HepG2 (cell line): Measurements from ENCODE around the gene REPS2. TPM values are rescaled to one million over a fixed set of nuclear protein-coding genes. Genes with fewer than 3 reads are reported as not detected.

Experiments
- ATAC-seq: fragments of 200-7000 bp; cut with Tn5 transposase; 3 replicates; pipeline ENCODE4 v1.9.1; 2020; ENCODE audit warnings: mild to moderate bottlenecking, moderate library complexity
- BruUV-seq: library from RNA; stranded (reverse); fragments of 400-500 nt; replicated peaks from 2 replicates; lab custom pipeline; 2021; lab: Mats Ljungman, UMichigan
- CTCF ChIA-PET: fragments of 300-600 bp; formaldehyde crosslinking; extraction: SDS; loops from one replicate; lab custom pipeline; 2021; ENCODE audit warnings: low total read pairs, inconsistent platforms, low intra/inter-chr PET ratio; lab: Yijun Ruan, JAX
- POLR2A ChIA-PET: fragments of 350-600 bp; sonication (Branson Sonifier 250); formaldehyde crosslinking; loops from one replicate; lab custom pipeline; 2020; ENCODE audit warnings: antibody characterized with exemption, inconsistent platforms; lab: Yijun Ruan, JAX
- DNase-seq: peaks from one replicate; pipeline ENCODE4 v3.0.0-alpha.2; 2015; ENCODE audit warnings: low spot score
- FAIRE-seq: peaks from 3 replicates; lab custom pipeline; 2011; peaks lifted over from hg19 to GRCh38; lab: Jason Lieb, UNC
- H2AFZ ChIP-seq: one replicate; pipeline ENCODE4 v1.6.1; 2011; ENCODE audit warnings: low read length, inconsistent platforms
- H3K27ac ChIP-seq: fragments of 300-600 bp; 3 replicates; pipeline ENCODE4 v1.8.0; 2011; ENCODE audit warnings: mixed run types, mild to moderate bottlenecking, mixed read lengths, low read length, inconsistent platforms; ENCODE audit not compliant: insufficient read depth; ENCODE audit errors: extremely low read length
- H3K27me3 ChIP-seq, 2 experiments: fragments of 200-600 bp in 1 of 2; 2 replicates in 1 of 2; 3 replicates in 1 of 2; pipeline versions ENCODE4 v1.6.0 to v1.8.0; 2011; ENCODE audit warnings: low read length in 2 of 2, mild to moderate bottlenecking in 2 of 2, moderate library complexity in 2 of 2, inconsistent platforms in 1 of 2; ENCODE audit not compliant: insufficient read depth in 2 of 2, control insufficient read depth in 1 of 2
- H3K36me3 ChIP-seq, 2 experiments: fragments of 200-600 bp in 1 of 2; replicated peaks in 1 of 2; 2 replicates in 1 of 2; 3 replicates in 1 of 2; pipeline versions ENCODE4 v1.5.1 to v1.8.0; 2011; ENCODE audit warnings: low read length in 2 of 2, inconsistent platforms in 1 of 2; ENCODE audit not compliant: insufficient read depth in 2 of 2, control insufficient read depth in 1 of 2
- H3K4me1 ChIP-seq: 2 replicates; pipeline ENCODE4 v1.5.1; 2012; ENCODE audit warnings: low read length, inconsistent platforms; ENCODE audit not compliant: insufficient read depth
- H3K4me2 ChIP-seq: 2 replicates; pipeline ENCODE4 v1.6.0; 2011; ENCODE audit warnings: low read depth, low read length, inconsistent platforms
- H3K4me3 ChIP-seq, 3 experiments: fragments of 200-600 bp in 1 of 3; sonication (generic), shearing (Covaris generic) in 1 of 3; replicated peaks in 1 of 3; 2 replicates each; pipeline ENCODE4 v1.5.1; 2011 to 2016; ENCODE audit warnings: low read length in 3 of 3, inconsistent platforms in 2 of 3, low read depth in 2 of 3, mild to moderate bottlenecking in 2 of 3, control low read depth in 1 of 3, mixed read lengths in 1 of 3; ENCODE audit not compliant: insufficient read depth in 1 of 3
- H3K79me2 ChIP-seq: one replicate; pipeline ENCODE4 v1.6.1; 2011; ENCODE audit warnings: low read length, inconsistent platforms; ENCODE audit not compliant: insufficient read depth
- H3K9ac ChIP-seq: 2 replicates; pipeline ENCODE4 v1.6.0; 2011; ENCODE audit warnings: mild to moderate bottlenecking, low read depth, low read length, inconsistent platforms; ENCODE audit not compliant: insufficient read depth
- H3K9me3 ChIP-seq: 2 replicates; pipeline ENCODE4 v1.5.1; 2012; ENCODE audit warnings: mild to moderate bottlenecking, low read length
- H4K20me1 ChIP-seq: 2 replicates; pipeline ENCODE4 v1.6.0; 2011; ENCODE audit warnings: inconsistent platforms, mild to moderate bottlenecking, low read length, moderate library complexity; ENCODE audit not compliant: insufficient read depth
- ELF3 ChIP-seq: IDR thresholded peaks from 2 replicates; pipeline ENCODE4 v1.6.1; 2016; ENCODE audit warnings: missing genetic modification reagents, missing compliant biosample characterization
- ETV5 ChIP-seq: IDR thresholded peaks from 2 replicates; pipeline ENCODE4 v1.6.1; 2018; ENCODE audit warnings: missing biosample characterization, missing genetic modification reagents, inconsistent platforms, borderline replicate concordance
- FOXA3 ChIP-seq: IDR thresholded peaks from 2 replicates; pipeline ENCODE4 v1.6.1; 2016; ENCODE audit warnings: missing genetic modification reagents, missing compliant biosample characterization
- KLF11 ChIP-seq: IDR thresholded peaks from 2 replicates; pipeline ENCODE4 v1.6.1; 2016; ENCODE audit warnings: missing compliant biosample characterization
- MIXL1 ChIP-seq: IDR thresholded peaks from 2 replicates; pipeline ENCODE4 v1.6.1; 2016
- POLR2AphosphoS5 ChIP-seq: IDR thresholded peaks from 2 replicates; pipeline ENCODE4 v1.6.1; 2012; ENCODE audit warnings: low read depth, low read length
- ZFP62 ChIP-seq: sonication (generic); formaldehyde crosslinking; IDR thresholded peaks from 2 replicates; pipeline ENCODE4 v1.4.0; 2020; ENCODE audit warnings: missing genetic modification reagents
- ZNF350 ChIP-seq: sonication (generic); formaldehyde crosslinking; IDR thresholded peaks from 2 replicates; pipeline ENCODE4 v1.4.0; 2020; ENCODE audit warnings: mild to moderate bottlenecking, low read depth, missing genetic modification reagents, borderline replicate concordance
- WGBS: methylation state at CpG from one replicate; pipeline ENCODE4 v1.1.6; 2017; ENCODE audit warnings: low lambda C conversion rate; 5-methylcytosine and 5-hydroxymethylcytosine counted together
- in situ Hi-C: cut with HindIII; loops from 2 replicates; pipeline ENCODE4 v1.10.0; 2017; ENCODE audit warnings: low pct_unique_long_range_greater_than_20kb; ENCODE audit not compliant: extremely low pct_ligation_motif_present
- intact Hi-C: fragments of 100-400 bp; cut with micrococcal nuclease; formaldehyde crosslinking; loops from one replicate; pipeline ENCODE4 v1.10.0; 2022; ENCODE audit not compliant: unreplicated experiment
- polyA plus RNA-seq, 8 experiments: library from polyadenylated mRNA; depleted of rRNA in 3 of 8; stranded (reverse) in 7 of 8; unstranded in 1 of 8; fragments of >200 nt; fragmentation: Illumina TruSeq in 4 of 8; extraction: Trizol in 4 of 8; gene quantifications; 2 replicates each; pipeline versions ENCODE4 v1.2.1 to v1.2.3, GENCODE V29; 2011 to 2016; ENCODE audit warnings: low read depth in 4 of 8, missing spikeins in 1 of 8, mixed read lengths in 1 of 8; ENCODE audit not compliant: insufficient read depth in 1 of 8
- total RNA-seq, 5 experiments: library from RNA; depleted of rRNA; stranded (reverse); fragments of >200 nt; fragmentation: Illumina TruSeq; extraction: Trizol; gene quantifications; 2 replicates each; pipeline ENCODE4 v1.2.3, GENCODE V29; 2016; ENCODE audit warnings: low read depth in 1 of 5
- TF ChIP-seq, protein P1 (sequence below), 2 experiments: sonication (generic) in 1 of 2; formaldehyde crosslinking in 1 of 2; IDR thresholded peaks; 2 replicates each; pipeline versions ENCODE4 v1.4.0 to v1.6.1; 2018 to 2020; ENCODE audit warnings: missing genetic modification reagents in 2 of 2, borderline replicate concordance in 1 of 2, low read depth in 1 of 2, mild to moderate bottlenecking in 1 of 2, missing biosample characterization in 1 of 2
- TF ChIP-seq, protein P2 (sequence below): sonication (generic); formaldehyde crosslinking; IDR thresholded peaks from 2 replicates; pipeline ENCODE4 v1.5.1; 2020; ENCODE audit warnings: missing genetic modification reagents, mild to moderate bottlenecking, borderline replicate concordance
- TF ChIP-seq, protein P3 (sequence below): sonication (generic); formaldehyde crosslinking; IDR thresholded peaks from 2 replicates; pipeline ENCODE4 v1.5.0; 2020; ENCODE audit warnings: missing genetic modification reagents

The REPS2 gene
- total and polyA plus RNA-seq, 2 of the 13 experiments (the other 11 are each of a cell fraction or from before 2014, with no cell fraction given), result 0.05 to 0.58 TPM

- H2AFZ ChIP-seq, result no peak overlapping the region
- H3K4me1 ChIP-seq, result no peaks in the 10 kb centered on the region
- H3K9me3 ChIP-seq, result no peaks in the 10 kb centered on the region
- BruUV-seq, result no TSS peak
- FAIRE-seq (no peak), ATAC-seq (no peak), DNase-seq (no peak)
- H3K4me2 ChIP-seq, result no peak overlapping the region
- no peak overlapping the region for H3K27ac ChIP-seq
- CTCF ChIA-PET, result no interaction called here
- no peaks in the 10 kb centered on the region for H3K36me3 ChIP-seq
- in situ Hi-C loops (no loop called here), intact Hi-C loops (no loop called here)
- POLR2A ChIA-PET, result no interaction called here
- no peaks in the 10 kb centered on the region for H3K79me2 ChIP-seq
- TF ChIP-seq, protein P1, sequence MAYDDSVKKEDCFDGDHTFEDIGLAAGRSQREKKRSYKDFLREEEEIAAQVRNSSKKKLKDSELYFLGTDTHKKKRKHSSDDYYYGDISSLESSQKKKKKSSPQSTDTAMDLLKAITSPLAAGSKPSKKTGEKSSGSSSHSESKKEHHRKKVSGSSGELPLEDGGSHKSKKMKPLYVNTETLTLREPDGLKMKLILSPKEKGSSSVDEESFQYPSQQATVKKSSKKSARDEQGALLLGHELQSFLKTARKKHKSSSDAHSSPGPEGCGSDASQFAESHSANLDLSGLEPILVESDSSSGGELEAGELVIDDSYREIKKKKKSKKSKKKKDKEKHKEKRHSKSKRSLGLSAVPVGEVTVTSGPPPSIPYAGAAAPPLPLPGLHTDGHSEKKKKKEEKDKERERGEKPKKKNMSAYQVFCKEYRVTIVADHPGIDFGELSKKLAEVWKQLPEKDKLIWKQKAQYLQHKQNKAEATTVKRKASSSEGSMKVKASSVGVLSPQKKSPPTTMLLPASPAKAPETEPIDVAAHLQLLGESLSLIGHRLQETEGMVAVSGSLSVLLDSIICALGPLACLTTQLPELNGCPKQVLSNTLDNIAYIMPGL (CRISPR knock-in tag; IDR thresholded peaks at IDR 0.05; ENCODE audit: borderline replicate concordance in 1 of 2, low read depth in 1 of 2), result no peak
- WGBS, result 50% methylated on average over 2 of the region's 2 CpGs
- H4K20me1 ChIP-seq, result no peaks in the 10 kb centered on the region
- H3K9ac ChIP-seq, result no peak overlapping the region
- no peaks in the 10 kb centered on the region for H3K27me3 ChIP-seq
- H3K4me3 ChIP-seq, result no peak overlapping the region
Measured at GRCh38 chrX:17020356-17020755, 73.9 kb downstream of the REPS2 start.

DNA sequence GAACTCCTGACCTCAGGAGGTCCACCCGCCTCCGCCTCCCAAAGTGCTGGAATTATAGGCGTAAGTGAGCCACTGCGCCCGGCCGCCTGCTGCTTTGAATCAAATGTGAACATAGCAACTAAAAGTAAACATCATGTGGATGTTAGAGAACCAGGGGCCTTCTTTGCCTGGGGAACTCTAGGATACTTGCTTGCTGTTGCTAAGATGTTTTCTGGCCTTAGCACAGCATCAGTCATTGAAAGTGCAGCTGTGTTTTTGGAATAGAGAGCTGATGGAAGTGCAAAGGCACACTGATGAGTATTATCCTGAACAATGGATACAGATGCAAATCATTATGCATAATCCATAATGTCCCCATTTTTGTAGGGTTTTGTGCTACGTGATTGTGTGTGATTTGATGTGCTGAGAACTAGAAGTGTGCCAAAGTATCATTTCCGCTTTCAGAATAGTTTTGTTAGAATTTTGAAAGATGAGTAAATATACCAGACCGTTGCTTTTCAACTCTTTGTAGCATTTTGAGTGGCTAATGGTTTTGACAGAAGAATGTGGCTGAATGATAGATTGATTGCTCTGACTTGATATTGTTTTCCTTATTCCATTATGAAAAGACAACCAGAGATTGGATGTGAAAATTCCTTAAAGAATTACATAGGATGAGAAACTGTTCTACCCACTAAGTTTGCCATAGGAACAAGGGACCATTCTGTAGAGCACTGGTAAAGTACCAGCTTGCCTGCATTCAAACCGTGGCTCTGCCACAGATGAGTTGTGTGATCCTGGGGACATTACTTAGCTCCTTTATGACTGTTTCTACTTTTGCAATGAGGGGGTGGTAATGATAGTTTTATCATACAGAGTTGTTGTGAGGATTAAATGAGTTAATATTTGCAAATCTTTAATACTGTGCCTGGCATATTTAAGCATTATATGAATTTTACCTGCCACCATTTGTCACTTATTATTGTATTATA lies 74.7 kb downstream of the REPS2 start:
- H3K36me3 ChIP-seq, result no peaks in the 10 kb centered on the region
- H3K4me1 ChIP-seq, result no peaks in the 10 kb centered on the region
- H3K27me3 ChIP-seq, result no peaks in the 10 kb centered on the region
- ChIA-PET POLR2A (no interaction called here), CTCF (no interaction called here)
- 33% methylated on average over 7 of the region's 10 CpGs for WGBS
- FAIRE-seq (no peak), ATAC-seq (no peak), DNase-seq (no peak)
- no peak overlapping the region for H3K4me3 ChIP-seq
- no peaks in the 10 kb centered on the region for H3K9me3 ChIP-seq
- no peaks in the 10 kb centered on the region for H4K20me1 ChIP-seq
- no peak overlapping the region for H3K27ac ChIP-seq
- no peaks in the 10 kb centered on the region for H3K79me2 ChIP-seq
- in situ Hi-C loops, result no loop called here
- BruUV-seq, result no TSS peak
- intact Hi-C loops, result no loop called here
- no peak overlapping the region for H2AFZ ChIP-seq
- H3K4me2 ChIP-seq, result no peak overlapping the region
- no peak overlapping the region for H3K9ac ChIP-seq
- TF ChIP-seq KLF11 (CRISPR knock-in tag), result no peak
- no peak for TF ChIP-seq POLR2AphosphoS5
- TF ChIP-seq, protein P2, sequence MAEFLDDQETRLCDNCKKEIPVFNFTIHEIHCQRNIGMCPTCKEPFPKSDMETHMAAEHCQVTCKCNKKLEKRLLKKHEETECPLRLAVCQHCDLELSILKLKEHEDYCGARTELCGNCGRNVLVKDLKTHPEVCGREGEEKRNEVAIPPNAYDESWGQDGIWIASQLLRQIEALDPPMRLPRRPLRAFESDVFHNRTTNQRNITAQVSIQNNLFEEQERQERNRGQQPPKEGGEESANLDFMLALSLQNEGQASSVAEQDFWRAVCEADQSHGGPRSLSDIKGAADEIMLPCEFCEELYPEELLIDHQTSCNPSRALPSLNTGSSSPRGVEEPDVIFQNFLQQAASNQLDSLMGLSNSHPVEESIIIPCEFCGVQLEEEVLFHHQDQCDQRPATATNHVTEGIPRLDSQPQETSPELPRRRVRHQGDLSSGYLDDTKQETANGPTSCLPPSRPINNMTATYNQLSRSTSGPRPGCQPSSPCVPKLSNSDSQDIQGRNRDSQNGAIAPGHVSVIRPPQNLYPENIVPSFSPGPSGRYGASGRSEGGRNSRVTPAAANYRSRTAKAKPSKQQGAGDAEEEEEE, result no peak
- TF ChIP-seq ZNF350 (CRISPR knock-in tag), result no peak
- TF ChIP-seq MIXL1 (CRISPR knock-in tag), result no peak
- no peak for TF ChIP-seq FOXA3 (CRISPR knock-in tag)
- no peak for TF ChIP-seq ETV5 (CRISPR knock-in tag)
- TF ChIP-seq ZFP62, result no peak
- TF ChIP-seq, protein P3, sequence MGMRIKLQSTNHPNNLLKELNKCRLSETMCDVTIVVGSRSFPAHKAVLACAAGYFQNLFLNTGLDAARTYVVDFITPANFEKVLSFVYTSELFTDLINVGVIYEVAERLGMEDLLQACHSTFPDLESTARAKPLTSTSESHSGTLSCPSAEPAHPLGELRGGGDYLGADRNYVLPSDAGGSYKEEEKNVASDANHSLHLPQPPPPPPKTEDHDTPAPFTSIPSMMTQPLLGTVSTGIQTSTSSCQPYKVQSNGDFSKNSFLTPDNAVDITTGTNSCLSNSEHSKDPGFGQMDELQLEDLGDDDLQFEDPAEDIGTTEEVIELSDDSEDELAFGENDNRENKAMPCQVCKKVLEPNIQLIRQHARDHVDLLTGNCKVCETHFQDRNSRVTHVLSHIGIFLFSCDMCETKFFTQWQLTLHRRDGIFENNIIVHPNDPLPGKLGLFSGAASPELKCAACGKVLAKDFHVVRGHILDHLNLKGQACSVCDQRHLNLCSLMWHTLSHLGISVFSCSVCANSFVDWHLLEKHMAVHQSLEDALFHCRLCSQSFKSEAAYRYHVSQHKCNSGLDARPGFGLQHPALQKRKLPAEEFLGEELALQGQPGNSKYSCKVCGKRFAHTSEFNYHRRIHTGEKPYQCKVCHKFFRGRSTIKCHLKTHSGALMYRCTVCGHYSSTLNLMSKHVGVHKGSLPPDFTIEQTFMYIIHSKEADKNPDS (CRISPR knock-in tag), result no peak
- TF ChIP-seq ELF3 (CRISPR knock-in tag), result no peak
